H1 (cell line): Measurements from ENCODE around the gene SCAPER. TPM values are rescaled to one million over a fixed set of nuclear protein-coding genes. Genes with fewer than 3 reads are reported as not detected.

Experiments used
- CTCF ChIA-PET: fragments of 300-600 bp; sonication (Branson Sonifier 250); formaldehyde crosslinking; loops from one replicate; lab custom pipeline; 2021; ENCODE audit not compliant: partially characterized antibody; lab: Charles Lee
- POLR2A ChIA-PET: fragments of 300-600 bp; sonication (Branson Sonifier 250); formaldehyde crosslinking; loops from one replicate; lab custom pipeline; 2021; ENCODE audit warnings: inconsistent platforms; ENCODE audit not compliant: partially characterized antibody; lab: Charles Lee
- DNase-seq, 2 experiments: peaks; one replicate each; pipeline versions ENCODE4 v3.0.0 to v3.0.0-alpha.2; 2010 to 2022; ENCODE audit warnings: low spot score in 2 of 2, low read depth in 1 of 2, mixed read lengths in 1 of 2
- FAIRE-seq: peaks from 2 replicates; lab custom pipeline; 2011; peaks lifted over from hg19 to GRCh38; lab: Jason Lieb, UNC
- H2AFZ ChIP-seq: 2 replicates; pipeline ENCODE4 v1.8.1; 2012; ENCODE audit warnings: low read length, inconsistent platforms
- H2AK5ac ChIP-seq: 2 replicates; pipeline ENCODE4 v1.6.1; 2013; ENCODE audit warnings: low read depth, low read length
- H2BK120ac ChIP-seq: replicated peaks from 2 replicates; pipeline ENCODE3; 2013; ENCODE audit warnings: low read depth, low read length, inconsistent platforms
- H2BK12ac ChIP-seq: 2 replicates; pipeline ENCODE4 v1.6.1; 2013; ENCODE audit warnings: low read depth, low read length
- H2BK15ac ChIP-seq: 2 replicates; pipeline ENCODE4 v1.6.1; 2013; ENCODE audit warnings: low read length
- H2BK20ac ChIP-seq: 2 replicates; pipeline ENCODE4 v1.6.1; 2013; ENCODE audit warnings: low read length
- H2BK5ac ChIP-seq: 2 replicates; pipeline ENCODE4 v1.6.1; 2013; ENCODE audit warnings: low read depth, low read length
- H3K14ac ChIP-seq: 2 replicates; pipeline ENCODE4 v1.6.1; 2013; ENCODE audit warnings: inconsistent platforms; ENCODE audit not compliant: insufficient read length
- H3K18ac ChIP-seq: 2 replicates; pipeline ENCODE4 v1.6.1; 2013; ENCODE audit warnings: low read length; ENCODE audit errors: extremely low read depth
- H3K23ac ChIP-seq: 2 replicates; pipeline ENCODE4 v1.6.1; 2013; ENCODE audit warnings: inconsistent platforms; ENCODE audit not compliant: insufficient read length
- H3K23me2 ChIP-seq: 2 replicates; pipeline ENCODE4 v1.6.1; 2013; ENCODE audit warnings: low read depth, low read length
- H3K27ac ChIP-seq: 2 replicates; pipeline ENCODE4 v1.6.1; 2011; ENCODE audit warnings: low read depth, low read length, inconsistent platforms
- H3K27me3 ChIP-seq, 4 experiments: replicated peaks in 1 of 4; 1 replicate in 1 of 4; 2 replicates in 3 of 4; pipeline versions ENCODE4 v1.6.1 to v1.8.1; 2011 to 2013; ENCODE audit warnings: low read length in 3 of 4, mild to moderate bottlenecking in 3 of 4, inconsistent platforms in 2 of 4, mixed read lengths in 2 of 4, moderate library complexity in 1 of 4; ENCODE audit not compliant: control insufficient read depth in 3 of 4, insufficient read depth in 3 of 4; ENCODE audit errors: extremely low read depth in 1 of 4
- H3K36me3 ChIP-seq, 4 experiments: 2 replicates each; pipeline versions ENCODE4 v1.6.1 to v1.8.1; 2011 to 2013; ENCODE audit warnings: mild to moderate bottlenecking in 4 of 4, low read length in 3 of 4, moderate library complexity in 2 of 4, control low read depth in 1 of 4, inconsistent platforms in 1 of 4; ENCODE audit not compliant: insufficient read depth in 4 of 4, control insufficient read depth in 2 of 4
- H3K4ac ChIP-seq: replicated peaks from 2 replicates; pipeline ENCODE3; 2013; ENCODE audit warnings: low read length, low read depth, mixed read lengths, inconsistent platforms; ENCODE audit not compliant: insufficient read length
- H3K4me1 ChIP-seq, 4 experiments: replicated peaks in 1 of 4; 1 replicate in 1 of 4; 2 replicates in 3 of 4; pipeline versions ENCODE4 v1.6.1 to v1.8.1; 2011 to 2013; ENCODE audit warnings: low read length in 3 of 4, inconsistent platforms in 2 of 4, mixed read lengths in 1 of 4; ENCODE audit not compliant: insufficient read depth in 4 of 4, control insufficient read depth in 3 of 4
- H3K4me2 ChIP-seq, 2 experiments: 2 replicates each; pipeline versions ENCODE4 v1.6.1 to v1.8.1; 2011 to 2013; ENCODE audit warnings: low read depth in 2 of 2, low read length in 2 of 2, control low read depth in 1 of 2, inconsistent platforms in 1 of 2, mild to moderate bottlenecking in 1 of 2; ENCODE audit not compliant: insufficient read depth in 1 of 2
- H3K4me3 ChIP-seq, 4 experiments: fragments of 200-600, 300-600 bp in 1 of 4; sonication (generic), shearing (Covaris generic), sonication (Bioruptor Twin) in 1 of 4; 2 replicates each; pipeline versions ENCODE4 v1.5.1 to v1.8.1; 2011 to 2016; ENCODE audit warnings: low read length in 4 of 4, low read depth in 3 of 4, control low read depth in 2 of 4, inconsistent platforms in 2 of 4, mild to moderate bottlenecking in 2 of 4, mixed read lengths in 1 of 4, moderate library complexity in 1 of 4; ENCODE audit not compliant: insufficient read depth in 2 of 4; ENCODE audit errors: extremely low read depth in 1 of 4
- H3K56ac ChIP-seq: replicated peaks from 2 replicates; pipeline ENCODE3; 2013; ENCODE audit warnings: low read depth, mild to moderate bottlenecking, mixed read lengths, low read length, inconsistent platforms; ENCODE audit not compliant: insufficient read length
- H3K79me1 ChIP-seq: 2 replicates; pipeline ENCODE4 v1.6.1; 2013; ENCODE audit warnings: low read depth, low read length, control low read depth
- H3K79me2 ChIP-seq, 2 experiments: 2 replicates each; pipeline versions ENCODE4 v1.6.1 to v1.8.1; 2012 to 2013; ENCODE audit warnings: low read length in 2 of 2, mild to moderate bottlenecking in 2 of 2, inconsistent platforms in 1 of 2; ENCODE audit not compliant: insufficient read depth in 2 of 2, control insufficient read depth in 1 of 2
- H3K9ac ChIP-seq, 4 experiments: replicated peaks in 1 of 4; 1 replicate in 1 of 4; 2 replicates in 3 of 4; pipeline versions ENCODE4 v1.6.1 to v1.8.1; 2011 to 2013; ENCODE audit warnings: low read depth in 3 of 4, low read length in 3 of 4, control low read depth in 2 of 4, mild to moderate bottlenecking in 2 of 4, moderate library complexity in 2 of 4, inconsistent platforms in 1 of 4; ENCODE audit errors: extremely low read depth in 1 of 4
- H3K9me3 ChIP-seq, 2 experiments: 2 replicates each; pipeline versions ENCODE4 v1.6.1 to v1.8.1; 2012 to 2013; ENCODE audit warnings: mild to moderate bottlenecking in 2 of 2, moderate library complexity in 2 of 2, control low read depth in 1 of 2, inconsistent platforms in 1 of 2, low read depth in 1 of 2, low read length in 1 of 2, mixed read lengths in 1 of 2; ENCODE audit not compliant: insufficient read depth in 2 of 2
- H4K20me1 ChIP-seq, 2 experiments: replicated peaks in 1 of 2; 2 replicates each; pipeline versions ENCODE3 to v1.8.1; 2011 to 2013; ENCODE audit warnings: inconsistent platforms in 2 of 2, low read length in 2 of 2, mild to moderate bottlenecking in 1 of 2; ENCODE audit not compliant: insufficient read depth in 2 of 2, control insufficient read depth in 1 of 2
- H4K5ac ChIP-seq: 2 replicates; pipeline ENCODE4 v1.6.1; 2013; ENCODE audit warnings: low read length, low read depth, mixed read lengths, inconsistent platforms; ENCODE audit not compliant: insufficient read length
- H4K8ac ChIP-seq: 2 replicates; pipeline ENCODE4 v1.8.0; 2013; ENCODE audit warnings: mild to moderate bottlenecking, moderate library complexity, low read length, inconsistent platforms; ENCODE audit not compliant: insufficient read depth; ENCODE audit errors: extremely low read depth
- H4K91ac ChIP-seq: replicated peaks from 2 replicates; pipeline ENCODE3; 2013; ENCODE audit warnings: low read length, mixed read lengths, inconsistent platforms; ENCODE audit not compliant: insufficient read length
- CBX8 ChIP-seq: fragments of 300-800, 300-1000 bp; sonication (generic); IDR thresholded peaks from 2 replicates; pipeline ENCODE4 v1.7.1; 2016; ENCODE audit warnings: low read depth, low read length, borderline replicate concordance
- CEBPB ChIP-seq: IDR thresholded peaks from 2 replicates; pipeline ENCODE4 v1.6.1; 2012; ENCODE audit warnings: low read depth, low read length
- CHD2 ChIP-seq: IDR thresholded peaks from 2 replicates; pipeline ENCODE4 v1.6.1; 2012; ENCODE audit warnings: low read length, improper control_type of control experiment
- GABPA ChIP-seq: IDR thresholded peaks from 2 replicates; pipeline ENCODE4 v1.6.1; 2011; ENCODE audit warnings: mild to moderate bottlenecking, low read length, moderate library complexity, borderline replicate concordance; ENCODE audit not compliant: insufficient read depth
- HDAC2 ChIP-seq, 2 experiments: fragments of 300-600 bp in 1 of 2; sonication (generic) in 1 of 2; IDR thresholded peaks; 2 replicates each; pipeline ENCODE4 v1.6.1; 2011 to 2012; ENCODE audit warnings: low read depth in 2 of 2, low read length in 2 of 2, mild to moderate bottlenecking in 2 of 2, moderate library complexity in 2 of 2, borderline replicate concordance in 1 of 2, inconsistent platforms in 1 of 2
- JUND ChIP-seq: IDR thresholded peaks from 2 replicates; pipeline ENCODE4 v1.6.1; 2011; ENCODE audit warnings: mild to moderate bottlenecking, improper control_type of control experiment, low read length
- KDM1A ChIP-seq: fragments of 200-600, 300-600 bp; sonication (generic); IDR thresholded peaks from 2 replicates; pipeline ENCODE4 v1.7.1; 2016; ENCODE audit warnings: mild to moderate bottlenecking, low read length, borderline replicate concordance
- POU5F1 ChIP-seq: IDR thresholded peaks from 2 replicates; pipeline ENCODE4 v1.6.1; 2011; ENCODE audit warnings: low read depth, mild to moderate bottlenecking, low read length, moderate library complexity
- RNF2 ChIP-seq: fragments of 200-900, 300-1000 bp; sonication (generic); IDR thresholded peaks from 2 replicates; pipeline ENCODE4 v1.7.1; 2016; ENCODE audit warnings: borderline replicate concordance, low read depth, mild to moderate bottlenecking, antibody characterized with exemption, low read length; ENCODE audit not compliant: poor library complexity, severe bottlenecking; ENCODE audit errors: missing control alignments
- SP4 ChIP-seq: IDR thresholded peaks from 2 replicates; pipeline ENCODE4 v1.6.1; 2012; ENCODE audit warnings: low read length, inconsistent platforms
- TAF1 ChIP-seq: IDR thresholded peaks from 2 replicates; pipeline ENCODE4 v1.6.1; 2011; ENCODE audit warnings: mild to moderate bottlenecking, low read depth, low read length
- YY1 ChIP-seq: IDR thresholded peaks from 2 replicates; pipeline ENCODE4 v1.6.1; 2011; ENCODE audit warnings: low read depth, mild to moderate bottlenecking, low read length
- polyA plus RNA-seq, 7 experiments: library from polyadenylated mRNA; depleted of rRNA in 3 of 7; stranded (reverse) in 5 of 7; unstranded in 2 of 7; fragments of >200 nt in 5 of 7; fragments of 200-250 nt in 2 of 7; gene quantifications; 1 replicate in 5 of 7; 2 replicates in 1 of 7; 4 replicates in 1 of 7; pipeline versions ENCODE4 v1.2.1 to v1.2.3, GENCODE V29; 2011 to 2013; ENCODE audit warnings: missing spikeins in 2 of 7, mixed read lengths in 2 of 7
- total RNA-seq: library from RNA; stranded (reverse); fragmentation: NEBNext Ultra II Directional; extraction: Animal tissue kit (Norgen Biotek cat#: 25700); gene quantifications from 2 replicates; pipeline ENCODE4 v1.2.1, GENCODE V29; 2021
- TF ChIP-seq, protein P1 (sequence below): IDR thresholded peaks from 2 replicates; pipeline ENCODE4 v1.6.1; 2012; ENCODE audit warnings: inconsistent platforms
- TF ChIP-seq, protein P2 (sequence below): IDR thresholded peaks from 2 replicates; pipeline ENCODE4 v1.6.1; 2011; ENCODE audit warnings: low read length, improper control_type of control experiment

The SCAPER gene
- total and polyA plus RNA-seq, 2 of the 8 experiments (the other 6 are each of a cell fraction or from before 2014, with no cell fraction given) = 1.6 to 6.8 TPM

DNA sequence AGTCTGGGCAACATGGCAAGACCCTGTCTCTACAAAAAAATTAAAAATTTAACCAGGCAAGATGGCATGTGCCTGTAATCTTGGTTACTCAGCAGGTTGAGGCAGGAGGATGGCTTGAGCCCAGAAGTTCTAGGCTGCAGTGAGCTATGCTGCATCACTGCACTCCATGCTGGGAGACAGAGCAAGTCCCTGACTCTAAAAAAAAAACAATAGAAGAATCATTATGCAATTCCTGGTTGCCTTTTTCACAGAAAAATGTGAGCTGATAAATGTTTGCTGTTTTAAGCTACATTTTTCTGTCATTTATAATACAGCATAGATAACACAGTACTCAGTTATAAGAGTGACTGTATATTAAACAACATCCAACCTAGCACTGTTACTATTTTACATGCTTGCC lies 148.8 kb downstream of the SCAPER start:
- Histone ChIP-seq H3K23ac (no peak overlapping the region), H3K4me2 (no peak overlapping the region), H3K23me2 (no peaks in the 10 kb centered on the region), H2BK15ac (no peak overlapping the region), H2BK12ac (no peak overlapping the region), H3K27me3 (no peaks in the 10 kb centered on the region), H3K4me1 (no peaks in the 10 kb centered on the region), H4K5ac (no peak overlapping the region), H3K56ac (no peak overlapping the region), H3K36me3 (no peaks in the 10 kb centered on the region), H3K4me3 (no peak overlapping the region), H3K27ac (no peak overlapping the region), H3K9ac (no peak overlapping the region), H3K9me3 (no peaks in the 10 kb centered on the region), H3K79me2 (no peaks in the 10 kb centered on the region), H2BK120ac (no peak overlapping the region), H2BK20ac (no peak overlapping the region), H2AFZ (no peak overlapping the region), H4K91ac (no peak overlapping the region), H3K14ac (no peak overlapping the region), H3K79me1 (no peaks in the 10 kb centered on the region), H4K20me1 (peaks cover 0 to 1% of the 10 kb centered on the region in 2 experiments), H2AK5ac (no peak overlapping the region), H3K18ac (no peak overlapping the region), H2BK5ac (no peak overlapping the region), H4K8ac (no peak overlapping the region), H3K4ac (no peak overlapping the region)
- FAIRE-seq (no peak), DNase-seq (no peak)
- POLR2A ChIA-PET = no interaction called here
- CTCF ChIA-PET = interaction anchor here (0.6 kb wide), 1 partner anchor 17 kb away, joined by 3 read pairs; no protein-coding TSS in a partner anchor
- TF ChIP-seq, protein P1, sequence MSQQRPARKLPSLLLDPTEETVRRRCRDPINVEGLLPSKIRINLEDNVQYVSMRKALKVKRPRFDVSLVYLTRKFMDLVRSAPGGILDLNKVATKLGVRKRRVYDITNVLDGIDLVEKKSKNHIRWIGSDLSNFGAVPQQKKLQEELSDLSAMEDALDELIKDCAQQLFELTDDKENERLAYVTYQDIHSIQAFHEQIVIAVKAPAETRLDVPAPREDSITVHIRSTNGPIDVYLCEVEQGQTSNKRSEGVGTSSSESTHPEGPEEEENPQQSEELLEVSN = no peak
- TF ChIP-seq GABPA = no peak
- TF ChIP-seq, protein P2, sequence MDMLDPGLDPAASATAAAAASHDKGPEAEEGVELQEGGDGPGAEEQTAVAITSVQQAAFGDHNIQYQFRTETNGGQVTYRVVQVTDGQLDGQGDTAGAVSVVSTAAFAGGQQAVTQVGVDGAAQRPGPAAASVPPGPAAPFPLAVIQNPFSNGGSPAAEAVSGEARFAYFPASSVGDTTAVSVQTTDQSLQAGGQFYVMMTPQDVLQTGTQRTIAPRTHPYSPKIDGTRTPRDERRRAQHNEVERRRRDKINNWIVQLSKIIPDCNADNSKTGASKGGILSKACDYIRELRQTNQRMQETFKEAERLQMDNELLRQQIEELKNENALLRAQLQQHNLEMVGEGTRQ = no peak
- no peak for TF ChIP-seq CEBPB
- TF ChIP-seq POU5F1 = no peak
- no peak for TF ChIP-seq SP4
- no peak for TF ChIP-seq JUND
- TF ChIP-seq YY1 = no peak
- TF ChIP-seq TAF1 = no peak
- no peak for TF ChIP-seq CBX8
- TF ChIP-seq RNF2 = no peak
- TF ChIP-seq KDM1A = no peak
- no peak for TF ChIP-seq CHD2
- no peak for TF ChIP-seq HDAC2 (IDR thresholded peaks at IDR 0.05; ENCODE audit: borderline replicate concordance in 1 of 2, low read depth in 2 of 2, low read length in 2 of 2)
